Left lobe of liver (tissue), 2 donors: ENCODE data around the gene PXMP4. TPM values are rescaled to one million over a fixed set of nuclear protein-coding genes. Genes with fewer than 3 reads are reported as not detected.
"Not testable (repeated sequence)": the region's sequence is repeated elsewhere in the genome, so short reads cannot be mapped to it uniquely, and the experiment has no call there.

Source experiments
- ATAC-seq: fragments of 200-7000 bp; cut with Tn5 transposase; one replicate; pipeline ENCODE4 v1.9.1; 2020; ENCODE audit warnings: mild to moderate bottlenecking, moderate library complexity
- DNase-seq: peaks from one replicate; pipeline ENCODE4 v3.0.0-alpha.2; 2020; ENCODE audit warnings: low spot score
- total RNA-seq: library from RNA; stranded (reverse); gene quantifications from one replicate; pipeline ENCODE4 v1.2.1, GENCODE V29; 2021
- donor health status: DM: no; HTN: no; CAD: no; lungs with moderate emphysema.
- donor health status: DM: no; HTN: yes; CAD: no.

Gene PXMP4, protein sequence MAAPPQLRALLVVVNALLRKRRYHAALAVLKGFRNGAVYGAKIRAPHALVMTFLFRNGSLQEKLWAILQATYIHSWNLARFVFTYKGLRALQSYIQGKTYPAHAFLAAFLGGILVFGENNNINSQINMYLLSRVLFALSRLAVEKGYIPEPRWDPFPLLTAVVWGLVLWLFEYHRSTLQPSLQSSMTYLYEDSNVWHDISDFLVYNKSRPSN
- 15.4 TPM for total RNA-seq

DNA sequence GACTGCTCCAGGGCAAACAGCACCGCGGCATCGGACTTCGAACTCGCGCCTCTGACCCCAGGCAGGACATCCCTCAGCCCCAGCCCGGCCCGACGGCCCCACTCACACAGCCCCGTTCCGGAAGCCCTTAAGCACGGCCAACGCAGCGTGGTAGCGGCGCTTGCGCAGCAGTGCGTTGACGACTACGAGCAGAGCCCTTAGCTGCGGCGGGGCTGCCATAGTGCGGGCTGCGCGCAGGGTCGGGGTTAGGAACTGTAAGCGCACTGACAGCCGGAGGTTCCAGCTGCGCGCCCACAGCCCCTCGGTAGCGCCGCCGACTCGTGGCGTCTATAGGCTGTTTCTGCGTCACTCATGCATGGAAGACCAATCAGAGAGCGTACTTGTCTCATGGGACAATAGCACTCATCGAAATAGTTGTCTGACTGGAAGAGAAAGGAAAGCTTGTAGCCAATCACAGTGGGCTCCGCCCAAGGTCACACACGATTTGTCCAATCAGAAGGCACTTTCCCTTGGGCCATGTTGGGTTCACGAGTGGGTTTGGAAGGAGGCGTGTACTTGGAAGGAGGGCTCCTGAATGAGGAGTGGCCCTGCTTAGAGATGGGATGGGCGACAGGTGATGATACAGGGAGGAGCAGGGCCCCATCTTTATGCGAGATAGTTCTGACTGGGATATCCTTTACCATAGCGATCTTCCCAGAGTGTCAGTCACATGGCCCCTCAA, at the start of gene PXMP4:
Gene PXMP4 (minus strand): TSS at position 322 of the 721 bp plus-strand sequence. CDS start 103 bp downstream, at position 219.
- peak; percentile 89 for ATAC-seq
- peak; percentile 89 for DNase-seq

DNA sequence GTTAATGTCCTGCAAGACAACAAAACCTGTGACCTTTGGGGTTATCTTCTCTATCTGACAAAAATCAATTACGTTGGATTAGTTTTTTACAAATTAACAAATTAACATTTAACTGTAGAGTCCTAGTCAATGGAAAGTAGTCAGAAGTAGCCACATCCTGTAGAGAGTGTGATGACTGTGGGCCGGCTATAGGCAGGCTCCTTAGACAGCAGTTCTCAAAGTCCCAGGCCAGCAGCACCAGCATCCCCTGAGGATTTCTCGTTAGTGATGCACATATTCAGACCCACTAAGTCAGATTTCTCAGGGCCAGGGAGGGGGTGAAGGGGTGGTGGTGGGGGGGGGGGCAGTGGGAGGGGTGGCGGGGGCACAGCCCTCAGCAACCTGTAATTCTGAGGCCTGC, 48.9 kb upstream of the PXMP4 start:
- ATAC-seq (no peak), DNase-seq (no peak)

DNA sequence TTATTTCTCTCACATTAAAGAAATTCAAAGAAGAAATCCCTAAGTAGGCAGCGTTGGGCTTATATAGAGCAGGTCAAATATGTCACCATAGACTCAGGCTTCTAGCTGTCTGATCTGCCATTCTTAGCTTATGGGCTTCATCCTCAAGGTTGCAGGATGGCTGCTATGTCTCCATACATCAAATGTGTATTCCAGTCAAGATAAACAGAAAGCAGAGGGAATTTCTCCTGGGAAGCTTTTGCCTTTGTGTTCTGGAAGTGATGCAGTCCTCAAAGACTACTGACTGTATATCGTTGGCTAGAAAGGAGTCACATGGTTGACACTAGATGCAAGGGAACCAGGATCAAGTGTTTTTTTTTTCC, 47.6 kb upstream of the PXMP4 start:
- ATAC-seq (no peak), DNase-seq (no peak)

DNA sequence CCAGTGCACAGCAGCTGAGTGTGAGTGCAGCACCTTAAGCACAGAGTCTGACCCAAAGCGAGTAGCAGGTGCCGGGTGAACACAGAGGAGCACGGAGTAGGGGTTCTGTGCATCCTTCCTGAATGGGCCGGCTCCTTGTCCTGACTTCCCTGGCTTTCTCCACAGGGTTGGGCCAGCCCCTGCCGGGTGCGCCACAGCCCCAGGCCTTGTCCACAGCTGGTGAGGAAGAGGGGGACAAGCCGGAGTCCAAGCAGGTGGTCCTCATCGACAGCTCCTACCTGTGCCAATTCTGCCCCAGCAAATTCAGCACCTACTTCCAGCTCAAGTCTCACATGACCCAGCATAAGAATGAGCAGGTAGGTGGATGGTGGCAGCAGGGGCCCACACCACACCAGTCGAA, 46.6 kb upstream of the PXMP4 start:
- ATAC-seq = no peak
- no peak for DNase-seq

DNA sequence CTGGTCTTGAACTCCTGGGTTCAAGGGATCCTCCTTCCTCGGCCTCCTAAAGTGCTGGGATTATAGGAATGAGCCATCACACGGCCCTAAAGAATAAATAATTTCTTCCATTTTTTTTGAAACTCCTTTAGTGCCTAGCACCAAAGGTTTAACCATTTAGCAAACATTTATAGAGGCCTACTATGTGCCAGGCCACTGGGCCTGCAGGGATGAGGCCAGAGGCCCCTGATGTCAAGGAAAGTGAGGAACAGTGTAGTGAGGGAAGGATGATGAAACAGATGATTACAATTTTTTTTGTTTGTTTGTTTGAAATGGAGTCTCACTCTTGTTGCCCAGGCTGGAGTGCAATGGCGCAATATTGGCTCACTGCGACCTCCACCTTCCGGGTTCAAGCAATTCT, 45.5 kb upstream of the PXMP4 start:
- ATAC-seq (no peak), DNase-seq (no peak)

DNA sequence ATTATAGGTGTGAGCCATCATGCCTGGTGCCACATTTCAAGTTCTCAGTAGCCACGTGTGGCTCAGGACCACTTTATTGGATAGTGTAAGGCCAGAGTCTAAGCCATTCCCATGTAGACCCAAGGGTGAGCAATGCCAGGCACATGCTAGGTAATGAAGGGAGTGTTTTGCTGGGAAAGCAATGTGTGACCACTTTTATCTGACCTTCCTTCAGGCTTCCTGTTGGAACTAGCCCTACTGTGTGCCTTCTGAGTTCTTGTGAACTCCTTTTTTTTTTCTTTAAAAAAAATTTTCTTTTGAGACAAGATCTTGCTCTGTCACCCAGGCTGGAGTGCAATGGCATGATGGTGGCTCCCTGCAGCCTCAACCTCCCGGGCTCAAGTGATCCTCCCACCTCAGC, 45.0 kb upstream of the PXMP4 start:
- no peak for ATAC-seq
- DNase-seq = no peak

DNA sequence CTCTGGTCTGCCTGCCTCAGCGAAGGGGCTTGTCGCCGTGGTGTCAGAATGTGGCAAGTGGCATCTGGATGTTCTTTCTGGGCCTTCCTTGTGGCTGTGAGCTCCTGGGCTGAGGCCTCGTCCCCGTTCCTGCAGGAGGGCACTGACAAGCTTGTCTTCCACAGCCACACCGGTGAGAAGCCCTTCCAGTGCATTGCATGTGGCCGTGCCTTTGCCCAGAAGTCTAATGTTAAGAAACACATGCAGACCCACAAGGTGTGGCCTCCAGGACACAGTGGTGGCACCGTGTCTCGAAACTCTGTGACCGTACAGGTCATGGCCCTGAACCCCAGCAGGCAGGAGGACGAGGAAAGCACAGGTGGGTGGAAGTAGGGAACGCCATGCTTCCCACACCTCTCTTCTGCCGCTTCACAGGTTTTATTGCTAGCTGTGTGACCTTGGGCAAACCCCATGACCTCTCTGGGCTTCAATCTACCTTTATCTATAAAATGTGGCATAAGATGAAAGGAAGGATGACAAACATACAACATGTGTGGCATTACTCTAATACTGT, 41.7 kb upstream of the PXMP4 start:
- DNase-seq (no peak), ATAC-seq (no peak)

DNA sequence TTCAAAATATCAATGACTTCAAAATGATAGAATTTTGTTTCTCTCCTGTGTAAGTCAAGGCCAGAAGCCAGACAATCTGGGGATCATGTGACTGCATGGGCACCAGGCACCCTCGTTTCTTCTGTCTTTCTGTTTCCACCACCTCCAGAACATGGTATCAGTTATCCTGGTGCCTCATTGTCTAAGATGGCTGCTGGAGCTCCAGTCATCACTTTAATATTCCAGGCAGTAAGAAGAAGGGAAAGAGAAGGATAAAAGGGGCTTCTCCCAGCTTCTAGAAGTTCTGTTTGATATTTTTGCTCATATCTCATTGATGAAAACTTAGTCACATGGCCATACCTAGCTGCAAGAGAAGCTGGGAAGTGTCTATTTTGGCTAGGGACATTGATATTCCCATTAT, 37.3 kb upstream of the PXMP4 start:
- DNase-seq (no peak), ATAC-seq (no peak)

DNA sequence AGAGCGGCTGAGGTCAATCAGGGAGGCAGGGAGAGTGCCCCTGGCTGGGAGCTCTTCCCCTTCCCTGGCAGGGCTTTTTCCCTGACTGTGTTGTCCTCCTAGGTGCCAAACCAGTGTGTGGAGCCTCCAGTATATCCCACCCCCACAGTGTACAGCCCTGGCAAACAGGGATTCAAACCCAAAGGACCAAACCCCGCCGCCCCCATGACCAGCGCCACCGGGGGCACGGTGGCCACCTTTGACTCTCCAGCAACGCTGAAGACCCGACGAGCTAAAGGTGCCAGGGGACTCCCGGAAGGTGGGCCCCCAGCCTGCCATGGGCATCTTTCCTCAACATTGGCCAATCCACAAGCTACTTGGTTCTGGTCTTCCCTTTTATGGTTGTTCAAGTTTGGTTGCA, 36.9 kb upstream of the PXMP4 start:
- ATAC-seq (no peak), DNase-seq (no peak)

DNA sequence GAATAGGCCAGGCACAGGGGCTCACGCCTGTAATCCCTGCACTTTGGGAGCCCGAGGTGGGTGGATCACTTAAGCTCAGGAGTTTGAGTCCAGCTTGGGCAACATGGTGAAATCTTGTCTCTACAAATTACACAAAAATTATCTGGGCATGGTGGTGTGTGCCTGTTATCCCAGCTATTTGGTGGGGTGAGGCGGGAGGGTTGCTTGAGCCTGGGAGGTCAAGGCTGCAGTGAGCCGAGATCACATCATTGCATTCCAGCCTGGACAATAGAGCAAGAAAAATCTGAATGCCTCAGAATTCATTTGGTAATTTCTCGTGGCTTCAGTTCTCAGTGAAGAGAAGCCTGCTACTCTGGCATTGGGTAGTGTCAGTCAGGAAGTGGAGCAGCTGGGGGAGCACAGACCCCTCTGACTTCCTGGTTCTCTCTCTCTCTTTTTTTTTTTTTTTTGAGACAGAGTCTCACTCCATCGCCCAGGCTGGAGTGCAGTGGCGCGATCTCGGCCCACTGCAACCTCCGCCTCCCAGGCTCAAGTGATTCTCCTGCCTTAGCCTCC, 35.9 kb upstream of the PXMP4 start:
- not testable (repeated sequence) for DNase-seq, ATAC-seq

DNA sequence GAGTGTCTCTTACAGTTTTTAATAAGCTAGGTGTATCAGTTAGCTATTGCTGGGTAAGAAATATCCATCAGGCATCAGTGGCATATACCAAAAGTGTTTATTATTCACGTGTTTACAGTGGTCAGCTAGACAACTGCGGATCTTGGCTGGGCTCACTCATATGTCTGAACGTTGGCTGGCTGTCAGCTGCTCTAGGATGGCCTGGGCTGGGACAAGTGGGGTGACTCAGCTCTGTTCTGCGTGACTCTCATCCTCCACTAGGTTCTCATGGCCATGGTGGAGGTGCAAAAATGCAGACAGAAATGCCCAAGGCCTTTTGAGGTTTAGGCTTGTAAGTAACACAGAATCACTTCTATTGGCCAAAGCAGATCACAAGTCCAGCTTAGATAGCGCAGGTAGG, 33.7 kb upstream of the PXMP4 start:
- no peak for ATAC-seq
- DNase-seq = no peak

DNA sequence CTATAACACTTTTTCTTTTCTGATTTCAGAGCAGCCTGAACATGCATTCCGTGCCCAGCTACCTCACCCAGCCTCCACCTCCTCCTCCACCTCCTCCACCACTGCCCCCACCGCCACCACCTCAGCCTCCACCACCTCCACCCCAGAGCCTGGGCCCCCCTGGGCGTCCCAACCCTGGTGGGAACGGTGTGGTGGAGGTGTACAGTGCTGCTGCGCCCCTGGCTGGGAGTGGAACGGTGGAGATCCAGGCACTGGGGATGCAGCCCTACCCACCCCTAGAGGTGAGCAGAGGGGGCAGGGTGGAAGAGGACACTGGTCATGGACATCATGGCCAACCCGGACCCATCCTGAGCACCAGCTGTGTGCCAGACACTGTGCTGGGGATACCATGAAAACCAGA, 33.0 kb upstream of the PXMP4 start:
- ATAC-seq (no peak), DNase-seq (no peak)

DNA sequence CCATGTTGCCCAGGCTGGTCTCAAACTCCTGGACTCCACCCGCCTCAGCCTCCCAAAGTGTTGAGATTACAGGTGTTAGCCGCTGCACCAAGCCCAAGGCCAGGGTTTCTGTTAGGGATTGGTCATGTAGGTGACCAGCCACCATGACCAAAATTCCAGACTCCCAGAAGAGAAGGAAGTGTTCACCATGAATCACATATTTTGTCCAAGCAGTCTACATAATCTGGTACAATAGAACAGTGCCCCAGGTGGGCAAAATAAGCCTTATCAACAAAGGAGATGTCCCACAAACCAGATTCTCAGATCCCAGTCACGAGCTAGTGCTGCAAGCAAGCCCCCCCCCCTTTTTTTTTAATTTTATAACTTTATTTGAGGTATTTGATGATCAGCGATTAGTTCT, 31.7 kb upstream of the PXMP4 start:
- ATAC-seq = no peak

DNA sequence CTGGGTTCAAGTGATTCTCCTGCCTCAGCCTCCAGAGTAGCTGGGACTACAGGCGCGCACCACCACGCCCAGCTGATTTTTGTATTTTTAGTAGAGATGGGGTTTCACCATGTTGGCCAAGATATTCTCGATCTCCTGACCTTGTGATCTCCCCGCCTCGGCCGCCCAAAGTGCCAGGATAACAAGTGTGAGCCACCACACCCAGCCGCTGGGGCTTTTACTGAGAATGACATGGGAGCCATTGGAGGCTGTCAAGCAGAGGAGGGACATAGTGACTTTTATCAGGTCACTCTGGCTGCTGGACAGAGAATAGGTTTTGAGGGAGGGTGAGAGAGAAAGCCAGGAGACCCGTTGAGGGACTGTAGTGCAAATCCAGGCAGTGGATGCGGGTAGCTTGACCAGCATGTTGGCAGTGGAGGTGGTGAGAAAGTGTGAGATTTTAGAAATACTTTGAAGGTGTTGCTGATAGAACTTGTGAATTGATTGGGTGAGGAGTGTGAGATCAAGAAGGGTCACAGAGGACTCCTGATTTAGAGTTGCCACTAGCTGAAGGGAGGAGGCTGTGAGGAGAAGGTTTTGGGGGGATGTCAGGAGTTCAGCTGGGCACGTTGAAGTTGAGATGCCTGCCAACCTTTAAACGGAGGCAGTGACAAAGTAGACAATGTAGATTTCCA, 26.4 kb upstream of the PXMP4 start:
- no peak for DNase-seq
- no peak for ATAC-seq

More for the DNA sequence above, 31.7 kb upstream of the PXMP4 start:
- DNase-seq = no peak

DNA sequence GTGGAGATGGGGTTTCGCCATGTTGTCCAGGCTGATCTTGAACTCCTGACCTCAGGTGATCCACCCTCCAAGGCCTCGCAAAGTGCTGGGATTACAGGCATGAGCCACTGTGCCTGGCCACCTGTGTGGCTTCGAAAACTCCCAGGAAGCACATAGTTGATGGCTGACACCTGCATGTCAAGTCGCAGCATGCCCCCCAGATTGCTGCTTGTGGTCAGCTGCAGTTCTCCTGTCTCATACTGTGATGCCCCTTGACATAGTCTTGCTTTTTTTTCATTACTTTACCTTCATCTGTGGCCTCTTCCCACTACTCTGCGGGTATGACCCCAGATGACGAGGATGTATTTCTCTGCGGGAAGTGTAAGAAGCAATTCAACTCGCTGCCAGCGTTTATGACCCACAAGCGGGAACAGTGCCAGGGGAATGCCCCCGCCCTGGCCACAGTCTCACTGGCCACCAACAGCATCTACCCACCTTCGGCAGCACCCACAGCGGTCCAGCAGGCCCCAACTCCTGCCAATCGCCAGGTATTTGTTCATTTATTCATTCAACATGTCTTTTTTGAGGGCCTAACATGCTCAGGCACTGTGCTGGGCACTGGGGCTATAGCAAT, 24.8 kb upstream of the PXMP4 start:
- no peak for ATAC-seq
- no peak for DNase-seq

DNA sequence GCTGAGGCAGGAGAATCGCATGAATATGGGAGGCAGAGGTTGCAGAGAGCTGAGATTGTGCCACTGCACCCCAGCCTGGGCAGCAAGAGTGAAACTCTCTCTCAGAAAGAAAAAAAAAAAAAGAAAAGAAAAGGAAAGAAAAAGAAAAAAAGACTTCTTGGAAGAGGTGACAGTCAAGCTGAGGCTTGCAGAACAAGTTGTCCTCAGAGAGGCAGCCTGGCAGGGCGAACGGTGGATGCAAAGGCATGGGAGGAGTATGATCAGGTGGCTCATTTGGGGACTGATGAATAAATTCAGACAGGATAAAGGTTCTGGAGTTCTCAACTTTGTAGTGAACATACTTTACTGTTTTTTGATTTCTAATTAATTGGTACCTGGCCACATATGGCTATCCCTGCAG, 24.1 kb upstream of the PXMP4 start:
- DNase-seq (no peak), ATAC-seq (no peak)

DNA sequence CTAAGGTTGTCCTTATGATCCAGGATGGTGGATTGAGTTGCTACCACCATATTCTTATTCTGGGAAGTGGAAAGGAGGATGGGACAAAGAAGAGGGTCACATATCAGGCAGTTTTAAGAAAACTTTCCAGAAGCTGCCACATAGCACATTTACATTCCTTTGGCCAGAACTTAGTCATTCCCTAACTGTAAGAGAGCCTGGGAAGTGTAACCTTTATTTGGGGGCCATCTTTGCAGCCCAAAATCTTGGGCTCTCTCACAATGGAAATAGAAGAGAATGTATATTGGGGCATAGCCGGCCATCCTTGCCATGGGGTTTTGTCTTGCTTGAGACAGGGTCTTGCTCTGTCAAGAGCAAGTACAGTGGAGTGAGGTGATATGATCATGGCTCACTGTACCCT, 20.1 kb upstream of the PXMP4 start:
- no peak for ATAC-seq
- no peak for DNase-seq

DNA sequence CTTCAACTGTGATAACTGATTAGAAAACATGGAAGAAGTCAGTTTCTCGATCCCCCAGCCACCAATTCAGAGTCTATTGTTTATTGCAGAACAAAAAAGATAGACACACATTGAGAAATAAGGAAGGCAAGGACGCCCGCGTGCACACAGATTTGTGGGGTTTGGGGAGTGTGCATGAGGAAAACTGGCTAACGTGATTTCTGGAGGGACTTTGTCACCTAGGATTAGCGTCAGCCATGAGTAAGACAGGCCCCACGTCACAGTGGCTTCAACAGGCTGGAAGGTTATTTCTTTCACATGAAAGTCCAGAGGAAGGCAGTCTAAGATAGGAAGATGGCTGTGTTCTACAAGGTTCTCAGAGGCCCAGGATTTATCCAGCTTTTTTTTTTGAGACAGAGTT, 19.4 kb upstream of the PXMP4 start:
- ATAC-seq = no peak

DNA sequence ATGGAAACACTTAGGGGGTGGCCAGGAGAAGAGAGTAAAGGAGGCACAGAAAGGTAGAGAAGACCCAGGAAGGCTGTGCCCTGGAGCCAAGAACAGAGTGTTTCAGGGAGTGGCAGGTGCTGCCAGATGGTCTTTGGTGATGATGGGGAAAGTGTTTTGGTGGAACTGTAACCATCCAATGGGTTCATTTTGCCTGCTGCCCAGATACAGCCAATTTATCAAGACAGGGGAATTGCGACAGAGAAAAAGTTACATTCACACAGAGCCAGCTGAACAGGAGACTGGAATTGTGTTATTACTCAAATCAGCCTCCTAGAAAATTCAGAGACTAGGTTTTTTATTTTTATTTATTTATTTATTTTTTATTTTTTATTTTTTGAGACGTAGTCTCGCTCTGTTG, 16.9 kb upstream of the PXMP4 start:
- DNase-seq = no peak
- no peak for ATAC-seq

More for the DNA sequence above, 19.4 kb upstream of the PXMP4 start:
- DNase-seq = no peak

DNA sequence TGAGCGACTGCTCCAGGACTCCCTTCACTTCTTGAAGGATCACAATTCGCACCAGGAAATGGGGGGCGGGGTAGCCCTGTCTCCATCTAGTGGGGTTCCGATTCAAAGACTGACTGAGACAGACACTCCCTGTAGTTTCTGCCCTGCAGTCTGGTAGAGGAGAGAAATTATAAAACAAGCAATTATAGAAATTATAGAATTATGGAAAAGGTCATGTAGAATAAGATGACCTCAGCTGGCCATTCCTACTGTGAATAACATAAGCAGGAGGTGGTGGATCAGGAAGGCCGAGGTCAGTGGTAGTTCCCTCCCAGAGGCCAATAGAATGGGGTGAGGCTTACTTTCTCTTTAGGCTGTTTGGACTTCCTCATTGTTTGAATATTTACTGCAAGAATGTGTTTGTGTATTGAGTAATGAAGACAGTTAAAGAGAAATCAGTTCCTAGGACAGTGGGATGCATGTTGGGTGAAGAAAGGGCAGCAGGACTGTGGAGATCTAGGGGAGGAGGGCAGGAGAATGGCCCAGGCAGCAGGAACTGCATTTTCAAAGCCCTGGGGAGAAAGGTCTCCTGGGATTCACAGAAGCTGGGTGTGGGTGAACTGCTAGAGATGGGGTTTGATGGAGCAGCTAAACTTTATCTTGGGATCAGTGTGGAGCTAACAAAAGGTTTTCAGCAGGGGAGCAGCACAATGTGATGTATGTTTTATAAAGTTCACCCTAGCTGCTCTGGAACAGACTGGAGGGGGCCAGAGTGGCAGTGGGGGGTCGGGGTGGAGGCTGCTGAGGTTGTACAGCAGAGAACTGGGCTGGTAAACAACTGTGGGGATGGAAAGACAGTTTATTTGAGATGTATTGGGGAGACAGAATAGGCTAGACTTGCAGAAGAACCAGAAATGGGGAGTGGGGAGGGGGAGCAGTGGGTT, 13.8 kb upstream of the PXMP4 start:
- peak; percentile 17 for ATAC-seq
- no peak for DNase-seq
